Measurements from ENCODE around the gene MAMDC4. TPM values are rescaled to one million over a fixed set of nuclear protein-coding genes. Genes with fewer than 3 reads are reported as not detected.
A peak's percentile ranks its signal among the peaks of the same experiment; 100 is the strongest.

The MAMDC4 gene
- total RNA-seq, 1 donor from 2014 or later: 20.6 TPM

- H3K27ac Mint-ChIP-seq (ENCODE audit: unreplicated experiment): no peak overlapping the region
- DNase-seq (ENCODE audit: low read depth, low spot score): no peak
- H3K36me3 Mint-ChIP-seq (ENCODE audit: low read depth): peaks cover 5% of the 10 kb centered on the region
- H3K27me3 Mint-ChIP-seq (ENCODE audit: low read depth): no peaks in the 10 kb centered on the region
- peak overlapping the region; percentile 62 for H3K4me3 Mint-ChIP-seq
- TF ChIP-seq CTCF (conservative IDR thresholded peaks at IDR 0.05): no peak
- H3K4me1 Mint-ChIP-seq: peaks cover 5% of the 10 kb centered on the region
- H3K9me3 Mint-ChIP-seq: no peaks in the 10 kb centered on the region
Observed at GRCh38 chr9:136860529-136860928, 8.4 kb downstream of the MAMDC4 start.

GRCh38 chr9:136860933-136861873 lies 9.1 kb downstream of the MAMDC4 start:
- Mint-ChIP-seq H3K9me3 (no peaks in the 10 kb centered on the region), H3K27ac (ENCODE audit: unreplicated experiment) (no peak overlapping the region), H3K4me3 (no peak overlapping the region), H3K36me3 (ENCODE audit: low read depth) (peaks cover 5% of the 10 kb centered on the region), H3K27me3 (ENCODE audit: low read depth) (no peaks in the 10 kb centered on the region), H3K4me1 (peaks cover 5% of the 10 kb centered on the region)
- no peak for TF ChIP-seq CTCF (conservative IDR thresholded peaks at IDR 0.05)
- no peak for DNase-seq (ENCODE audit: low read depth, low spot score)

GRCh38 chr9:136861874-136862457 lies 9.8 kb downstream of the MAMDC4 start:
- no peak for DNase-seq (ENCODE audit: low read depth, low spot score)
- no peak for TF ChIP-seq CTCF (conservative IDR thresholded peaks at IDR 0.05)
- Mint-ChIP-seq H3K27me3 (ENCODE audit: low read depth) (no peaks in the 10 kb centered on the region), H3K4me1 (peaks cover 5% of the 10 kb centered on the region), H3K36me3 (ENCODE audit: low read depth) (peaks cover 5% of the 10 kb centered on the region), H3K4me3 (no peak overlapping the region), H3K9me3 (no peaks in the 10 kb centered on the region), H3K27ac (ENCODE audit: unreplicated experiment) (peak overlapping the region; percentile 12)

- no peaks in the 10 kb centered on the region for H3K27me3 Mint-ChIP-seq (ENCODE audit: low read depth)
- H3K9me3 Mint-ChIP-seq: peaks cover 2% of the 10 kb centered on the region
- H3K4me1 Mint-ChIP-seq: peaks cover 8% of the 10 kb centered on the region
- peak overlapping the region; percentile 51 for H3K4me3 Mint-ChIP-seq
- H3K36me3 Mint-ChIP-seq (ENCODE audit: low read depth): peaks cover 9% of the 10 kb centered on the region
- no peak for TF ChIP-seq CTCF (conservative IDR thresholded peaks at IDR 0.05)
- no peak overlapping the region for H3K27ac Mint-ChIP-seq (ENCODE audit: unreplicated experiment)
- DNase-seq (ENCODE audit: low read depth, low spot score): no peak
Observed at GRCh38 chr9:136862849-136863622, 10.9 kb downstream of the MAMDC4 start.

GRCh38 chr9:136863623-136864273 lies 11.6 kb downstream of the MAMDC4 start:
- DNase-seq (ENCODE audit: low read depth, low spot score): no peak
- Mint-ChIP-seq H3K4me1 (peaks cover 8% of the 10 kb centered on the region), H3K4me3 (peak overlapping the region; percentile 59), H3K36me3 (ENCODE audit: low read depth) (peaks cover 16% of the 10 kb centered on the region), H3K9me3 (peaks cover 2% of the 10 kb centered on the region), H3K27ac (ENCODE audit: unreplicated experiment) (no peak overlapping the region), H3K27me3 (ENCODE audit: low read depth) (no peaks in the 10 kb centered on the region)
- no peak for TF ChIP-seq CTCF (conservative IDR thresholded peaks at IDR 0.05)

Data from neural crest cell (in vitro differentiated cells).